Measurements from ENCODE around the gene HIP1.
"Not testable (repeated sequence)": the region's sequence is repeated elsewhere in the genome, so short reads cannot be mapped to it uniquely, and the experiment has no call there.

The HIP1 gene

DNA sequence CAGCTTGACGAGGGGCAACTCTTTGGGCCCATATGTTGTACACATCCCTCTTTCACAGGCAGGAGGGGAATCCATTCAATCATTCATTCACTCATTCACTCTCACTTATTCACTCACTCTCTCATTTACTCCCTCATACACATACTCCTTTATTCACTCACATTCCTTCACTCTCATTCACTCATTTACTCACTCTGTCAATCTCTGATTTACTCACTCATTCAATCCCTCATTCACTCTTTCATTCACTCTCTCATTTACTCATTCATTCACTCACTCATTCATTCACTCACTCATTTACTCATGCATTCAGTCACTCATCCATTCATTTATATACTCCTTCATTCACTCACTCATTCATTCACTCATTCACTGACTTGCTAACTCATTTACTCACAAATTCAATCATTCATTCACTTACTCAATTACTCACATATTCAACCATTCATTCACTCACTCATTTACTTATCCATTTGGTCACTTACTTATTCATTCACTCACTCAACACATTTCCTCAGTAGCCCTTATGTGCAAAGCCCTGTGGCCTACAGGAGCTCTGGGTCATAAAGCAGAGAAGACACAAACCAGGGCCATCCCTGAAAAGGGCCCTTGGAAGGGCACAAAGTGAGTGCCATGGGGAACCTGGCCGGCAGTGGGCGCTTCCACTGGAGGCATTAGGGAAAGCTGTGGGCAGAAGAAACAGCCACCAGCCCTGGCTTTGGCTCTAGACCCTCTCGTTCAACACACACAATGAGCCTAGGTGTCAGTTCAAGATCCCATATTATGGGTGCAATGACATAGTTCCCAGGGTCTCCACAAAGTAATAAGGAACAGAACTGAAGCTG, 26.0 kb downstream of the HIP1 start:
- DNase-seq (ENCODE audit: low spot score), result no peak

DNA sequence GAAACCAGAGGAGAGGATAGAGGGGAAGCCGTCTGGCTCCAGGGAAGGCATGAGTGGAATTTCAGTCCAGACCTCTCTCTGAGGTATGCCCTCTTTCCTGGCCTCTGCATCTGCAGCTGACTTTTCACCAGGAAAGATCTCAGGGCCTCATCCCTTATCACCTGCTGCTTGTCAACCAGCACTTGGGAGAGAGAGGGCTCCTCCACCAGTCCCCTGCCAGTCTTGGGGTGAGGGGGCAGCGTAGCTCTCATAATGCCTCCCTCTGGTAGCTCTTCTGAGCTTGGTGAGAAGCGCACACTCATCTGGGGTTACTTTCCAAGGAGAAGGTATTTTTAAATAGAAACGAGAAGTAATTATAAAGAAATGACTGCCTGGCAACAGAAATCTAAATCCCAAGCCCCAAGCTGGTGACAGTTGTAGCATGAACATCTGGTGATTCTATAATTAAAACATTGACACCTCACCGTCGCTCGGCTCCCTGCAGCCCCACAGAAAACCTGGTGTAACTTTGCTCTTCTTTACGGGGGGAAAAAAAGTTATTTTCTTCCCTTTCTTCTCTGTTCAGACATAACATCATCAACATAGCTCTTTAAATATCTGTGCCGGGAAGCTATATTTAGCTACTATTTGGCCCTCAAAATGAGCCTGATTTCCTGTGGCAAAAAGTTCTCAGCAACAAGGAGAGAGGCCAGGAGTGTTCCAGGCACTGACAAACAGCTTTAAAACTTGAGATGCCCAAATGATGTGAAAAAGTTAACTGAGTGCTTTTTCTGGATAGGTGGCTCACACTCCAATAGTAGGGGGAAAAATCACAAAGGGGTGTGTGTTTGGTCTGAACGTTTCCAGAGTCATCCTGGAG, 26.9 kb downstream of the HIP1 start:
- no peak for DNase-seq (ENCODE audit: low spot score)

DNA sequence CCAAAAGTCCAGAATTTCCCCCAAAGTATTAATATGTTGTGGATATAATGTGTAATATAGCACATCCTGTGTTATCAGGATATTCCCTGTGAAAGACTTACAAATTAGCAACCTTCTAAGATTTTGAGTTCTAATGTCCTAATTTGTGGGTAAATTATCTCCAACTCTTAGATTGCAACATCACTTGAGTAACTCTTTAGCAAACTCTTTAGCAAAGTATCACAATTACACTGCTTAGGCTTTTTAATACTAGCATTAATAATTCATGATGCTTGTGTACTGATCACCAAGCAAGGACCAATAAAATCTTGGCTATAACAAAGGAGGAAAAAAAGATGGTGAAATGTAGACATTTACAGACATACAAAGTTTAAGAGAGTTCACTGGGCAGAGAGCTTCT, 27.7 kb downstream of the HIP1 start:
- no peak for DNase-seq (ENCODE audit: low spot score)

DNA sequence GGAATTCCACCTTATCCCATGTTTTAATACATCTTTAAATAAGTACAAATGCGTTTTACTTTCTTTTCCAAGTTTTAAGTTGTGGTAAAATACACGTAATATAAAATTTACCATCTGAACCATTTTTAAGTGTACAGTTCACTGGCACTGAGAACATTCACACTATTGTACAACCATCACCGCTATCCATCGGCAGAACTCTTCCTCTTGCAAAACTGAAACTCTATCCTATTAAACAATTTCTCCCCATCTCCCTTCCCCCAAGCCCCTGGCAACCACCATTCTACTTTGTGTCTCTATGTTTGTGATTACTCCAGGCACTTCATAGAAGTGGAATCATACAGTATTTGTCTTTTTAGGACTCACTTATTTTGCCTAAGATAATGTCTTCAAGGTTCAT, 33.8 kb downstream of the HIP1 start:
- no peak for DNase-seq (ENCODE audit: low spot score)

DNA sequence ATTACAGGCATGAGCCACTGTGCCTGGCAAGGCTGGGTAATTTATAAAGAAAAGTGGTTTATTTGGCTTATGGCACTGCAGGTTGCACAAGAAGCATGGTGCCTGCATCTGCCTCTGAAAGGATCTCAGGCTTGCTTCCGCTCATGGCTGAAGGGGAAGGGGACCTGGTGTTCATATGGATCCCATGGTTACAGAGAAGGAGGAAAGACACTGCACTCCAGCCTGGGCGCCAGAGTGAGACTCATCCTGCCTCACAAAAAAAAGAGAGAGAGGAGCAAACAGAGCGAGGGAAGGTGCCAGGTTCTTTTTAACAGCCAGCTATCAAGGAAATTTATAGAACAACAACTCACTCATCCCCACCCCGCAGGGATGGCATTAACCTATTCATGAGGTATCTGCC, 36.2 kb downstream of the HIP1 start:
- DNase-seq (ENCODE audit: low spot score), result no peak

- no peak for DNase-seq (ENCODE audit: low spot score)
These were observed 38.7 kb downstream of the HIP1 start for GRCh38 chr7:75699993-75700392.

DNA sequence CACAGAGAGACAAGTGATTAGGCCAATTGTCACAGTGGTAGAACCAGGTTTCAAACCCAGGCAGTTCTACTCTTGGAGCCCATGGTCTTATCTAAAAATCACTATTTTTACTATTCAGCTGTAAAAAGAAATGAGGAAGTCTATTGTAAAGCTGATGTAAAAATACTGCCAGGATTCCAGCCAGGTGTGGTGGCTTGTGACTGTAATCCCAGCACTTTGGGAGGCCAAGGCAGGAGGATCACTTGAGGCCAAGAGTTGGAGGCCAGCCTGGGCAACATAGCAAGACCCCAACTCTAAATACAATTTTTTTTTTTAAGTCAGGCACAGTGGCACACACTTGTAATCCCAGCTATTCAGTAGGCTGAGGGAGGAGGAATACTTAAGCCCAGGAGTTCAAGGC, 40.4 kb downstream of the HIP1 start:
- DNase-seq (ENCODE audit: low spot score), result no peak

- DNase-seq (ENCODE audit: low spot score), result no peak
These were observed 42.3 kb downstream of the HIP1 start for GRCh38 chr7:75696263-75697037.

DNA sequence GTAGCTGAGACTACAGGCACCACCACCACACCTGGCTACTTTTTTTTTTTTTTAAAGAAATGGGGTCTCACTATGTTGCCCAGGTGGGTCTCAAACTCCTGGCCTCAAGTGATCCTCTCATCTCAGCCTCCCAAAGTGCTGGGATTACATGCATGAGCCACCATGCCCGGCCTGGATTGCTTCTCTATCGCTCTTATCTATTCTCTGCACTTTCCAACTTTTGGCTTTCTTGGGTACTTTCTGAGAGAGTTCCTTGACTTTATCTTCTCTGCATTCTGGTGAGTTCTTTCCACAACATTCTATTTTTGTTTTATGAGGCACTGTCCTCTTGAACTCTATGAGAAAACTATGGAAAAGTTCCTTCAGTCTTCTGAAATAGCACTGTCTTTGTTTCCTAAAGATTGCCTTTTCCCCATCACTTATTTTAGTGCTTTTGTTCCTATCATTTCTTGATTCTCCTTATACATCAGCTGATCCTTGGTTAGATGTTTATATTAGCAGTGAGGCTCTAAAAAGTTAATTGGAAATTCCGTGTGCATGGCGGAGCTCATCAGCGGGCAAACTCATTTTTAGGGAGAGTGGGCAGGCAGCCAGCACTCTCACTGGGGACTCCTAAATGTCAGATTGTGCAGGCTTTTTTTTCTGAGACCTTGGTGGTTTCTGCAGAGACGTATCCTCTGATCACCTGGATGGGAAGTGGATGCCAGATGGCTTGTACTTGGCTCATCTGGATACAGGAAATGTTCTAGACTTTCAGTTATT, 43.9 kb downstream of the HIP1 start:
- no peak for DNase-seq (ENCODE audit: low spot score)

- DNase-seq (ENCODE audit: low spot score), result not testable (repeated sequence)
These were observed 45.1 kb downstream of the HIP1 start for GRCh38 chr7:75693668-75694067.

GRCh38 chr7:75691793-75692543, 46.8 kb downstream of the HIP1 start:
- DNase-seq (ENCODE audit: low spot score), result peak; percentile 82

DNA sequence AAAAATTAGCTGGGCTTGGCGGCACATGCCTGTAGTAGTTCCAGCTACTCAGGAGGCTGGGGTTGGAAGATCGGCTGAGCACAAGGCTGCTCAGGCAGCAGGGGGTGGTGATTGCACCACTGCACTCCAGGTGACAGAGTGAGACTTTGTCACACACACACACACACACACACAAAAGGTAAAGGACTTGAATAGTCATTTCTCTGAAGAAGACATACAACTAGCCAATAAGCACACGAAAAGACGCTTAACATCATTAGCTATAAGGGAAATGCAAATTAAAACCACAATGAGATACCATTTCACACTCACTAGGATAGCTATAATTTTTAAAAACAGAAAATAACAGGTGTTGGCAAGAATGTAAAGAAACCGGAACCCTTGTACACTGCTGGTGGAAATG, 48.6 kb downstream of the HIP1 start:
- DNase-seq (ENCODE audit: low spot score), result no peak

DNA sequence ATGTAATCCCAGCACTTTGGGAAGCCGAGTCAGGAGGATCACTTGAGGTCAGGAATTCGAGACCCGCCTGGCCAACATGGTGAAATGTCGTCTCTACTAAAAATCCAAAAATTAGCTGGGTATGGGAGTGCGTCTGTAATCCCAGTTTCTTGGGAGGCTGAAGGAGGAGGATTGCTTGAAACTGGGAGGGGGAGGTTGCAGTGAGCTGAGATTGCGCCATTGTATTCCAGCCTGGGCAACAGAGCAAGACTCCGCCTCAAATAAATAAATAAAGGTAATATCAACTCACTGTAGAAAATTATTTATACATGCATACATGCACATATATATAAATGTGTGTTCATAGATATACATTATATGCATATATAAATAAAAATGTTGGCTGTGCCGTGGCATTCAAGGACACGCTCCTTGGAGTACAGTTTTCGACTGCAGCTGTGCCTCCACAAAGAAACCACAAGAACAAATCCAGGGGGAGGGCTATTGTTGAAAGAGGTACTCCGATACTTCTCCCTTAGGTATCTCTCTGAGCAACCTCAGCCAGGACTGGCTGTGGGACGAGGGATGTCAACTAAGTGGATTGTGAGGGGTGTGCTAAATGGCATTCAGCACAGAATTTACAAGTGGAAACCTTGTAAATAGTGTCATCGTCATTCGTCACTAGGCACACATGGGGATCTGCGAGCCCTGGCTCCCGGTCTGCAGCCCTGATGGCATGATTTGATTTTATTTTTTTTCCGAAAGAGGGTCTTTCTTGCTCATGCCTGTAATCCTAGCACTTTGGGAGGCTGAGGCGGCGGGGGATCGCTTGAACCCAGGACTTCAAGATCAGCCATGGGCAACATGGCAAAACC, 49.3 kb downstream of the HIP1 start:
- no peak for DNase-seq (ENCODE audit: low spot score)

GRCh38 chr7:75688200-75689136, 50.3 kb downstream of the HIP1 start:
- DNase-seq (ENCODE audit: low spot score), result peak; percentile 24

- no peak for DNase-seq (ENCODE audit: low spot score)
These were observed 51.3 kb downstream of the HIP1 start for GRCh38 chr7:75687246-75688088.

DNA sequence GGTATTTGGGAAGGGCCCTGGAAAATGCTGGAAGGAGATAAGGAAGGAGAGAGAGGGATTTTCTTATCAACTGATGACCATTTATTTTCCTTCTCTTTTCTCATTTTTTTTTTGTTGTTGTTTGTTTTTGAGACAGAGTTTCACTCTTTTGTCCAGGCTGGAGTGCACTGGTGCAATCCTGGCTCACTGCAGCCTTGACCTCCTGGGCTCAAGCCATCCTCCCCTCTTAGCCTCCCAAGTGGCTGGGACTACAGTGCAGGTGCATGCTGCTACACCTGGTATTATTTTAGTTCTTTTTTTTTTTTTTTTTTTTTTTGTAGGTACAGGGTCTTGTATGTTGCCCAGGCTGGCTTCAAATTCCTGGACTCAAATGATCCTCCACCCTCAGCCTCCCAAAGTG, 52.2 kb downstream of the HIP1 start:
- no peak for DNase-seq (ENCODE audit: low spot score)

DNA sequence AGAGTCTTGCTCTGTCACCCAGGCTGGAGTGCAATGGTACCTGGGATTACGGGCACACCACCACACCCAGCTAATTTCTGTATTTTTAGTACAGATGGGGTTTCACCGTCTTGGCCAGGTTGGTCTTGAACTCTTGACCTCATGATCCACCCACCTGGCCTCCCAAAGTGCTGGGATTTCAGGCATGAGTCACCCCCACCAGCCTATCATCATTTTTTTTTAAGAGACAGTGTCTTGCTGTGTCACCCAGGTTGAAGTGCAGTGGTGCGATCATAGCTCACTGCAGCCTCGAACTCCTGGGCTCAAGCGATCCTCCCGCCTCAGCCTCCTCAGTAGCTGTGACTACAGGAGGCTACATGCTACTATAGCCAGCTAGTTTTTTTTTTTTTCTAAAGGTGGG, 56.7 kb downstream of the HIP1 start:
- not testable (repeated sequence) for DNase-seq (ENCODE audit: low spot score)

GRCh38 chr7:75679060-75679459, 59.7 kb downstream of the HIP1 start:
- no peak for DNase-seq (ENCODE audit: low spot score)

Measured in HuH-7 (cell line).